ENCODE measurements around the gene PLA2G10. TPM values are rescaled to one million over a fixed set of nuclear protein-coding genes. Genes with fewer than 3 reads are reported as not detected.
"Not testable (repeated sequence)": the region's sequence is repeated elsewhere in the genome, so short reads cannot be mapped to it uniquely, and the experiment has no call there.

PLA2G10 gene, protein sequence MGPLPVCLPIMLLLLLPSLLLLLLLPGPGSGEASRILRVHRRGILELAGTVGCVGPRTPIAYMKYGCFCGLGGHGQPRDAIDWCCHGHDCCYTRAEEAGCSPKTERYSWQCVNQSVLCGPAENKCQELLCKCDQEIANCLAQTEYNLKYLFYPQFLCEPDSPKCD
- not detected in 2 replicates for total RNA-seq (2014; rRNA removed; shearing (Covaris generic); ENCODE audit: low replicate concordance)

DNA sequence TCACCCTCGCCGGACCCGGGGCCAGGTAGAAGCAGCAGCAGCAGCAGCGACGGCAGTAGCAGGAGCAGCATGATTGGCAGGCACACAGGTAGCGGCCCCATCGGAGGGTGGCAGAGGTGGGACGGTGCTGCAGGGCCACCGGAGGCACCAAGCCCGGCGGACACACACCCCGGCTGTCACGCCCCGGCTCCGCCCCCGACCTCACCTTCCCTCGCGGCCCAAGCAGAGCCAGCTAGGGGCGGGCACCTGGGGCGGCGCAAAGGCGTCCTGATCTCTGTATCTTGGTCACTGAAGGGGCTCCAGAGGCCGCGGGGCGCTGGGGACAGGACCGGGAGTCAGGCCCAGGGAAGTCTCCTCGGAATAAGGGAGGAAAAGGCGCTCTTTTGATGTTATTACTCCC is at the start of gene PLA2G10:
PLA2G10 (minus strand) TSS at position 180 of the 400 bp plus-strand sequence; CDS start at position 101, 79 bp downstream.
- H3K27me3 ChIP-seq, DNase-seq, H3K4me3 ChIP-seq, H3K36me3 ChIP-seq, H3K9me3 ChIP-seq: not testable (repeated sequence)

DNA sequence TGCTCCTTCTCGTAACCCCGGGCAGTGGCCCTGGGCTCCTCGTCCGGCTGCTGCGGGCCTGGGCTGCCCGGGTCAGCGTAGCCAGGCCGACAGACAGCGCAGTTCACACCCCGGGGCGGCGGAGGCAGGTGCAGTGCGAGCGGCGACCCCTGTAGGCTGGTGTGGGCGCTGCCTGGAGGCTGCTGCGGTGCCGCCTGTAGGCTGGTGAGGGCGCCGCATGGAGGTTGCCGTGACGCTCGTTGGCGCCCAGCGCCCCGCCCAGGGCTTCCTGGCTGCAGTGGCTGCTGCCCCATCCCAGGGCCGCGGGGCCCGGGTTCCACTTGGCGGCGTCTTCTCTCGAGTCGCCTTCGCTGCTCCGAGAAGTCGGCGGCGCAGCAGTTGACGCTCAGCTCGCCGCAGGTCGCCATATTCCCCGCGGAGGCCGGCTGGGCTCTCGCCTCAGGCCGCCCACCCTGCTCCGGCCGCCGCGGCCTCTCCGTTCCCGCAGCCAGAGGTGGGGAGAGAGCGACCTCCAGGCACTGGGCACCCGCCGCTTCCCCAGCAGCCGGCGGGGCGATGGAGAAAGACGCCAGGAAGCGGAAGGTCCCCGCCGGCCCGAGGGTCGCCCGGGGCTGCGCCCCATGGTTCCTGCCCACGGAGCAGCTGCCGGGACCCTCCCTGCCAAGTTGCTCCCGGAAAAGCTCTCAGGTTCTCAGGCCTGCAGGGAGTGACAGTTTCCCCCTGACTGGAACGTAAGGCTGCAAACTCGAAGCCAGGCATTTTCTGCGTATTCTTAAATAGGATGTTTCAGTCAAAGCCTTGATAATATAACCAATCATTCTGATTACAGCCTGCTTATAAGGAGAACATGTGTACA is 48.4 kb upstream of the PLA2G10 start, which contains the start of gene NPIPA2:
NPIPA2 (plus strand) TSS at position 261 of the 856 bp plus-strand sequence. CDS start 5,533 bp downstream, outside the sequence.
- not testable (repeated sequence) for H3K4me3 ChIP-seq, DNase-seq, H3K27me3 ChIP-seq

DNA sequence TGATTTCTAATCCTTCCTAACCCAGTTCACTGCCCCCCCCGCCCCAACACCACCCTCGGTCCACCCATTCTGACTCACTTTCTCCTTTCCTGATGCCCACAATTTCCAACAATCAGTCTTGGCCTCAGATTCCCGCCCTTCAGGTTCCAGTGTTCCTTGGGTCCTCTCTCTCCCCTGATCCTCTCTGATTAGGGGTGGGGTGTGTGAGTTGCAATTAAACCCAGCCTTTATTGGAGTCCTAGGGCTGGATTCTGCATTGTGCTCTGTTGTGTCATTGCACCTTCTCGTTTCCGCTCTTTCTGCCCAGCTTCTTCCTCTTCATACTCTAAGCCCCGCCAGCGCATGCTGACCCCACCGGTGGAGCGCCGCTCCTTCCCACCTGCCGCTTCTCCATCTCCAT is 47.7 kb upstream of the PLA2G10 start:
- not testable (repeated sequence) for DNase-seq, H3K27me3 ChIP-seq, H3K4me3 ChIP-seq, H3K36me3 ChIP-seq, H3K9me3 ChIP-seq

More for the DNA sequence above, 48.4 kb upstream of the PLA2G10 start, which contains the start of gene NPIPA2:
- not testable (repeated sequence) for H3K36me3 ChIP-seq, H3K9me3 ChIP-seq

DNA sequence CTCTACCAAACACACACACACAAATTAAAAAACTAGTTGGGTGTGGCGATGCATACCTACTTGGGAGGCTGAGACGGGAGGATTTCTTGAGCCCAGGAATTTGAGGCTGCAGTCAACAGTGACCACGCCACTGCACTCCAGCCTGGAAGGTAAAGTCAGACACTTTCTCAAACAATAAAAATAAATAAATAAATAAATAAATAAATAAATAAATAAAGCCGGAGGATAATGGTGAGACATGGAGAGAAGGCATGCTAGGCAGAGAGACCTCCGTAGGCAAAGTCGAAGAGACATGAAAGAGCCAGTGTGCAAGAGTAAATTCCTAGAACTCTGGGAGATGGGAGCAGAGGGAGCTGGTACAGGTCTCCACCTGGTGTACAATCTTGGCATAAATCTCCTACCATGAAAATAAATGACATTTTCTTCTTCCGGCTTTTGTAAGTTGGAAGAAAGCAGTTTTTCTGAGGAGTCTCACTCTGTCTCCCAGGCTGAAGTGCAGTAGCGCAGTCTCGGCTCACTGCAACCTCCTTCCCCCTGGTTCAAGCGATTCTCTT is 46.8 kb upstream of the PLA2G10 start:
- H3K4me3 ChIP-seq, H3K36me3 ChIP-seq, DNase-seq, H3K9me3 ChIP-seq, H3K27me3 ChIP-seq: not testable (repeated sequence)

DNA sequence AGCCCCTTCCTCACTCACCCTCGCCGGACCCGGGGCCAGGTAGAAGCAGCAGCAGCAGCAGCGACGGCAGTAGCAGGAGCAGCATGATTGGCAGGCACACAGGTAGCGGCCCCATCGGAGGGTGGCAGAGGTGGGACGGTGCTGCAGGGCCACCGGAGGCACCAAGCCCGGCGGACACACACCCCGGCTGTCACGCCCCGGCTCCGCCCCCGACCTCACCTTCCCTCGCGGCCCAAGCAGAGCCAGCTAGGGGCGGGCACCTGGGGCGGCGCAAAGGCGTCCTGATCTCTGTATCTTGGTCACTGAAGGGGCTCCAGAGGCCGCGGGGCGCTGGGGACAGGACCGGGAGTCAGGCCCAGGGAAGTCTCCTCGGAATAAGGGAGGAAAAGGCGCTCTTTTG is 39.1 kb upstream of the PLA2G10 start:
- not testable (repeated sequence) for DNase-seq, H3K9me3 ChIP-seq, H3K4me3 ChIP-seq, H3K27me3 ChIP-seq, H3K36me3 ChIP-seq

DNA sequence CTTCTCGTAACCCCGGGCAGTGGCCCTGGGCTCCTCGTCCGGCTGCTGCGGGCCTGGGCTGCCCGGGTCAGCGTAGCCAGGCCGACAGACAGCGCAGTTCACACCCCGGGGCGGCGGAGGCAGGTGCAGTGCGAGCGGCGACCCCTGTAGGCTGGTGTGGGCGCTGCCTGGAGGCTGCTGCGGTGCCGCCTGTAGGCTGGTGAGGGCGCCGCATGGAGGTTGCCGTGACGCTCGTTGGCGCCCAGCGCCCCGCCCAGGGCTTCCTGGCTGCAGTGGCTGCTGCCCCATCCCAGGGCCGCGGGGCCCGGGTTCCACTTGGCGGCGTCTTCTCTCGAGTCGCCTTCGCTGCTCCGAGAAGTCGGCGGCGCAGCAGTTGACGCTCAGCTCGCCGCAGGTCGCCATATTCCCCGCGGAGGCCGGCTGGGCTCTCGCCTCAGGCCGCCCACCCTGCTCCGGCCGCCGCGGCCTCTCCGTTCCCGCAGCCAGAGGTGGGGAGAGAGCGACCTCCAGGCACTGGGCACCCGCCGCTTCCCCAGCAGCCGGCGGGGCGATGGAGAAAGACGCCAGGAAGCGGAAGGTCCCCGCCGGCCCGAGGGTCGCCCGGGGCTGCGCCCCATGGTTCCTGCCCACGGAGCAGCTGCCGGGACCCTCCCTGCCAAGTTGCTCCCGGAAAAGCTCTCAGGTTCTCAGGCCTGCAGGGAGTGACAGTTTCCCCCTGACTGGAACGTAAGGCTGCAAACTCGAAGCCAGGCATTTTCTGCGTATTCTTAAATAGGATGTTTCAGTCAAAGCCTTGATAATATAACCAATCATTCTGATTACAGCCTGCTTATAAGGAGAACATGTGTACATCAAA is 9.3 kb upstream of the PLA2G10 start, which contains the start of gene NPIPA3:
NPIPA3 (plus strand) TSS at position 256 of the 856 bp plus-strand sequence. CDS start 5,533 bp downstream, outside the sequence.
- not testable (repeated sequence) for H3K27me3 ChIP-seq, H3K4me3 ChIP-seq, DNase-seq, H3K9me3 ChIP-seq, H3K36me3 ChIP-seq

DNA sequence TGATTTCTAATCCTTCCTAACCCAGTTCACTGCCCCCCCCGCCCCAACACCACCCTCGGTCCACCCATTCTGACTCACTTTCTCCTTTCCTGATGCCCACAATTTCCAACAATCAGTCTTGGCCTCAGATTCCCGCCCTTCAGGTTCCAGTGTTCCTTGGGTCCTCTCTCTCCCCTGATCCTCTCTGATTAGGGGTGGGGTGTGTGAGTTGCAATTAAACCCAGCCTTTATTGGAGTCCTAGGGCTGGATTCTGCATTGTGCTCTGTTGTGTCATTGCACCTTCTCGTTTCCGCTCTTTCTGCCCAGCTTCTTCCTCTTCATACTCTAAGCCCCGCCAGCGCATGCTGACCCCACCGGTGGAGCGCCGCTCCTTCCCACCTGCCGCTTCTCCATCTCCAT is 8.6 kb upstream of the PLA2G10 start:
- DNase-seq, H3K36me3 ChIP-seq, H3K27me3 ChIP-seq, H3K4me3 ChIP-seq, H3K9me3 ChIP-seq: not testable (repeated sequence)

DNA sequence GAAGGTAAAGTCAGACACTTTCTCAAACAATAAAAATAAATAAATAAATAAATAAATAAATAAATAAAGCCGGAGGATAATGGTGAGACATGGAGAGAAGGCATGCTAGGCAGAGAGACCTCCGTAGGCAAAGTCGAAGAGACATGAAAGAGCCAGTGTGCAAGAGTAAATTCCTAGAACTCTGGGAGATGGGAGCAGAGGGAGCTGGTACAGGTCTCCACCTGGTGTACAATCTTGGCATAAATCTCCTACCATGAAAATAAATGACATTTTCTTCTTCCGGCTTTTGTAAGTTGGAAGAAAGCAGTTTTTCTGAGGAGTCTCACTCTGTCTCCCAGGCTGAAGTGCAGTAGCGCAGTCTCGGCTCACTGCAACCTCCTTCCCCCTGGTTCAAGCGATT is 7.8 kb upstream of the PLA2G10 start:
- H3K9me3 ChIP-seq, H3K4me3 ChIP-seq, H3K36me3 ChIP-seq, DNase-seq, H3K27me3 ChIP-seq: not testable (repeated sequence)

DNA sequence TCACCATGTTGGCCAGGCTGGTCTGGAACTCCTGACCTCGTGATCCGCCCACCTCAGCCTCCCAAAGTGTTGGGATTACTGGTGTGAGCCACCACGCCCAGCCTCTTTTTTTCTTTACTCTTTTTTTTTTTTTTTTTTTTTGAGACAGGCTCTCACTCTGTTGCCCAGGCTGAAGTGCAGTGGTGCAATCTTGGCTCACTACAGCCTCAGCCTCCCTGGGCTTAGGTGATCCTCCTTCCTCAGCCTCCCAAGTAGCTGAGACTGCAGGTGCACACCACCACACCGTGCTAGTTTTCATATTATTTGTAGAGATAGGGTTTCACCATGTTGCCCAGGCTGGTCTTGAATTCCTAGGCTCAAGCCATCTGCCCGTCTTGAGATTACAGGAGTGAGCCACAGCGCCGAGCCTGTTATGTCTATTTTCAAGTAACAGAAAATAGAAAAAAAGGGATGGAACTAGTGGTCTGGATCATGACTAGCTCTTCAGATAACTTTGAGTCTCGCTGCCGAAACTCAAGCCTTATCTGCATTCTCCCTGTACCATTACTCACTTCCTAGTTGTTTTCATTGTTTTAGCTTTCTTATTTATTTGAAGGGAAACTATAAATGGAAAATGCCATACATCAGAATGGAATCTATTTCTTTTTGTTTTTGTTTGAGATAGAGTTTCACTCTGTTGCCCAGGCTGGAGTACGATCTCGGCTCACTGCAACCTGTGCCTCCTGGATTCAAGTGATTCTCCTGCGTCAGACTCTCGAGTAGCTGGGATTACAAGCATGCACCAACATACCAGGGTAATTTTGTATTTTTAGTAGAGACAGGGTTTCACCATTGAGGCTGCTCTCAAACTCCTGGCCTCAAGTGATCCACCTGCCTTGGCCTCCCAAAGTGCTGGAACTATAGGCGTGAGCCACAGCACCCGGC is 8.0 kb downstream of the PLA2G10 start:
- not testable (repeated sequence) for H3K9me3 ChIP-seq, DNase-seq, H3K36me3 ChIP-seq, H3K27me3 ChIP-seq, H3K4me3 ChIP-seq

DNA sequence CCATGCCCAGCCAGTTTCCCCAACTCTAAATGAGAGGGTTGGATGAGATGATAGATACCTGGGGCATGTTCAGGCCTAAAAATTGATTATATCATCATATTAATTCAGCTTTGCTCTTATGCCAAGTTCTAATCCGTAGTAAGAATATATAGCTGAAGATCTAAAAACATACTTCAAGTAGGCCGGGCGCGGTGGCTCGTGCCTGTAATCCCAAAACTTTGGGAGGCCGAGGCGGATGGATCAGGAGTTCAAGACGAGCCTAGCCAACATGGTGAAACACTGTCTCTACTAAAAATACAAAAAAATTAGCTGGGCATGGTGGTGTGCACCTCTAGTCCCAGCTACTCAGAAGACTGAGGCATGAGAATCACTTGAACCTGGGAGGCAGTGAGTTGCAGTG is 12.0 kb downstream of the PLA2G10 start:
- H3K4me3 ChIP-seq, result no peak overlapping the region
- no peak for DNase-seq
- H3K36me3 ChIP-seq, result no peaks in the 10 kb centered on the region
- peaks cover 2% of the 10 kb centered on the region; the same call in 1 of the 2 replicates for H3K27me3 ChIP-seq
- no peaks in the 10 kb centered on the region for H3K9me3 ChIP-seq

DNA sequence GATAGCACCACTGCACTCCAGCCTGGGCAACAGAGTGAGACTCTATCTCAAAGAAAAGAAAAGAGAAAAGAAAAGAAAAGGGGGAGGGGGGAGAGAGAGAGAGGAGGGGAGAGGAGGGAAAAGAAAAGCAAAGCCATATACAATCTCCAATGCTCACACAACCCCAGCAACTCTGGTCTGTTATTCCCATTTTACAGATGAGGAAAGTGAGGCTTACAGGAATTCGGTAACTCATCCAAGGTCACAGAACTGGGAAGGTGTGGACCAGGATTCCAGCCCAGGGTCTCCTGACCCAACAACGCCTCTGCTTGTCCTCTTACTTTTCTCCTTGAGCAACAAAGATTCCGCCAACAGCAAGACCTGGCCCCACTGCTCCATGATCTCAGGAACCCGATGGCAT is 13.0 kb downstream of the PLA2G10 start:
- Histone ChIP-seq H3K27me3 (peaks cover 2% of the 10 kb centered on the region; the same call in 1 of the 2 replicates), H3K9me3 (no peaks in the 10 kb centered on the region), H3K36me3 (no peaks in the 10 kb centered on the region)

DNA sequence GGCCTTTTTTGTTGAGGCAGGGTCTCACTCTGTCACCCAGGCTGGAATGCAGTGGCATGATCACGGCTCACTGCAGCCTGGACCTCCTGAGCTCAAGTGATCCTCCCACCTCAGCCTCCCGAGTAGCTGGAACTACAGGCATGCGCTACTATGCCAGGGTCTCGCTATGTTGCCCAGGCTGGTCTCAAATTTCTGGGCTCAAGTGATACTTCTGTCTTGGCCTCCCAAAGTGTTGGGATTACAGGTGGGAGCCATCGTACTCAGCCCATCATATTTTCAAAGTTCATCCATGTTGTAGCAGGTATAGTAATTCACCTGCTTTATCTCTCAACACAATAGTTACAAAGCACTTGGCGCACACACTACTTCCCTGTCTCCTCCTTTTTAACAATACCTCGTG is 13.7 kb downstream of the PLA2G10 start:
- not testable (repeated sequence) for H3K27me3 ChIP-seq, H3K36me3 ChIP-seq, H3K9me3 ChIP-seq, DNase-seq, H3K4me3 ChIP-seq

More for the DNA sequence above, 13.0 kb downstream of the PLA2G10 start:
- no peak overlapping the region for H3K4me3 ChIP-seq
- DNase-seq, result no peak

DNA sequence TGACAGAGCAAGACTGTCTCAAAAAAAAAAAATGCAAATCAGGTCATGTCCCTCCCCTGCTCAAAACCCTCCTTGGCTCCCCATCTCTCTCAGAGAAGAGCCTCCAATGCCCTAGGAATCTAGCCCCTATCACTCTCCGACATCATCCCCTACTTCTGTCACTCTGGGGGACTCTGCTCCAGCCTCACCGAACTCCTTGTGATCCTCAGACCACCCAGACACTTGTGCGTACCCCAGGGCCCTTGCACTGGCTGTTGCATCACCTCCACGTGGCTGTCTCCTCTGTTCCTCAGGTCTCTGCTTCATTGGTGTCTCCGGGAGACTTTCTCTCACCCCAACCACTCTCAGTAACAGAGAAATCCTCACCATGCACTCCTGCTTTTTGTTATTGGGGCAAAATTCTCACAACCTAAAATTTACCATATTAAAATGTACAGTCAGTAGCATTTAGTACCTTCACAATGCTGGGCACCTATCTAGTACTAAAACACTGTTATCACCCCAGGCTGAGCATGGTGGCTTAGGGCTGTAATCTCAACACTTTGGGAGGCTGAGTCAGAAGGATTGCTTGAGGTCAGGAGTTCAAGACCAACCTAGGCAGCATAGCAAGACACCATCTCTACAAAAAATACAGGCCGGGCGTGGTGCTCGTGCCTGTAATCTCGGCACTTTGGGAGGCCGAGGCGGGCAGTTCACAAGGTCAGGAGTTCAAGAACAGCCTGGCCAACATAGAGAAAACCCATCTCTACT is 15.2 kb downstream of the PLA2G10 start:
- no peak overlapping the region for H3K4me3 ChIP-seq
- DNase-seq, result no peak
- no peaks in the 10 kb centered on the region for H3K36me3 ChIP-seq
- H3K27me3 ChIP-seq, result peaks cover 2% of the 10 kb centered on the region; the same call in 1 of the 2 replicates
- no peaks in the 10 kb centered on the region for H3K9me3 ChIP-seq

DNA sequence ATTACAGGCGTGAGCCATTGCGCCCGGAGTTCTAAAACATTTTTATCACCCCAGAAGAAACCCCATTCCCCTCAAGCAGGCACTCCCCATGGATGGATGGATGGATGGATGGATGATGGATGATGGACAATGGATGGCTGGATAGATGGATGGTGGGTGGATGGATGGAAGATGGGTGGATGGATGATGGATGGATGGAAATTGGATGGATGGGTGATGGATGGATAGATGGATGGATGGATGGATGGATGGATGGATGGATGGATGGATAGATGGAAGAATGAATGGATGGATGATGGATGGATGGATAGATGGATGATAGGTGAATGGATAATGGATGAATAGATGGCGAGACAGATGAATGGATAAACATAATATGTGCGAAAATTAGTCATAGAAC is 16.5 kb downstream of the PLA2G10 start:
- DNase-seq, result no peak
- Histone ChIP-seq H3K9me3 (no peaks in the 10 kb centered on the region), H3K36me3 (no peaks in the 10 kb centered on the region), H3K4me3 (no peak overlapping the region), H3K27me3 (peaks cover 2% of the 10 kb centered on the region; the same call in 1 of the 2 replicates)

DNA sequence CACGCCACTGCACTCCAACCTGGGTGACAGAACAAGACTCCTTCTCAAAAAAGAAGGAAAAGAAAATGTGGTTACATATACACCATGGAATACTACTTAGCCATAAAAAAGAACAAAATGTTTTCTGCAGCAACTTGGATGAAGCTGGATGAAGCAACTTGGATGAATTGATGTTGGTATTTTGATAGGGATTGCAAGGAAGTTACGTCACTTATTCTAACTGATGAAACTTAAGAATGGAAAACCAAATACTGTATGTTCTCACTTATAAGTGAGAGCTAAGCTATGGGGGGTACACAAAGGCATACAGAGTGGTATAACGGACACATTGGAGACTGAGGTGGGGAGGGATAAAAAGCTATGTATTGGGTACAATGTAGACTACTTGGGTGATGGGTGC is 17.5 kb downstream of the PLA2G10 start:
- no peaks in the 10 kb centered on the region for H3K36me3 ChIP-seq
- DNase-seq, result no peak
- H3K27me3 ChIP-seq, result peaks cover 2% of the 10 kb centered on the region; the same call in 1 of the 2 replicates
- H3K4me3 ChIP-seq, result no peak overlapping the region
- H3K9me3 ChIP-seq, result no peaks in the 10 kb centered on the region
